HCT116 (cell line): ENCODE measurements around the gene CEP170B.
"Not testable (repeated sequence)": the region's sequence is repeated elsewhere in the genome, so short reads cannot be mapped to it uniquely, and the experiment has no call there.

Source experiments
- CTCF ChIP-seq, 3 experiments: fragments of 200-600 bp in 1 of 3; sonication (generic) in 1 of 3; IDR thresholded peaks in 2 of 3; conservative IDR thresholded peaks in 1 of 3; 2 replicates each; pipeline ENCODE4 v1.5.1; 2012 to 2017; ENCODE audit warnings: low read depth in 2 of 3, low read length in 2 of 3, antibody characterized with exemption in 1 of 3, borderline replicate concordance in 1 of 3, control low read depth in 1 of 3, mild to moderate bottlenecking in 1 of 3, mixed read lengths in 1 of 3, mixed run types in 1 of 3, moderate library complexity in 1 of 3; ENCODE audit not compliant: insufficient read depth in 1 of 3
- EZH2phosphoT487 ChIP-seq: fragments of 200-600 bp; IDR thresholded peaks from 2 replicates; pipeline ENCODE4 v1.6.1; 2018; ENCODE audit warnings: antibody characterized with exemption, borderline replicate concordance
- POLR2A ChIP-seq: IDR thresholded peaks from 2 replicates; pipeline ENCODE4 v1.7.0; 2011; ENCODE audit warnings: borderline replicate concordance; ENCODE audit not compliant: insufficient read depth, insufficient read length; ENCODE audit errors: extremely low read depth
- SP1 ChIP-seq: IDR thresholded peaks from 2 replicates; pipeline ENCODE4 v1.6.1; 2012; ENCODE audit warnings: low read depth

- not testable (repeated sequence) for TF ChIP-seq SP1; EZH2phosphoT487; CTCF (IDR thresholded peaks at IDR 0.05 in 2 of 3, conservative IDR thresholded peaks at IDR 0.05 in 1 of 3; ENCODE audit: borderline replicate concordance in 1 of 3, insufficient read depth in 1 of 3, low read depth in 2 of 3, low read length in 2 of 3); POLR2A
These were observed 28.7 kb upstream of the CEP170B start for GRCh38 chr14:104836171-104836935.
